ENCODE results near the gene DNAJC24. TPM values are rescaled to one million over a fixed set of nuclear protein-coding genes. Genes with fewer than 3 reads are reported as not detected.

The DNAJC24 gene
- total RNA-seq, 2 donors from 2014 or later = 23.9 to 28.6 TPM

DNA sequence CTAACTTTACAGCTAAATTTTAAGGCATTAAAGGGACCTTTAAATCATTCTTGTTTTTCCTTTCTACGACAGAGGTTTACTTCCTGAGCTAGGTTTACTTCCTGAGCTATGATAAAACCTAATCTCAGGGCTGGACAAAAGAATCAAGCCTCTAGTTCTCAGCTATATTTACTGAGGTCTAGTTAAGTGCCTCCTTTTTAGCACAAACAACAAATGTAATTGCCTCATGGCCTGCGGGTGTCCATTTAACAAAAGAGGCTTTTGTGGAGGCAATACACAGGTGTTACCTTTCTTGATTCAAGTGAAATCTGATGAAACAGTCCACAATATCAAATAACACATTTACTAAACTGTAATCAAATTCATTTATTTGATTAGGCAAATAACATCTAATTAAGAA is 72.4 kb downstream of the DNAJC24 start:
- WGBS, 2 experiments (ENCODE audit: insufficient coverage in 1 of 2, insufficient read length in 1 of 2) = 64 to 71% methylated on average over 2 of the region's 2 CpGs
- peaks cover 22% of the 10 kb centered on the region for H3K4me1 Mint-ChIP-seq

GRCh38 chr11:31443802-31444201 is 74.1 kb downstream of the DNAJC24 start:
- H3K4me3 Mint-ChIP-seq = no peak overlapping the region
- Histone ChIP-seq H3K4me1 (ENCODE audit: control insufficient read depth, insufficient read depth, low read length) (peaks cover 5% of the 10 kb centered on the region), H3K9me3 (ENCODE audit: control insufficient read depth, low read length) (no peaks in the 10 kb centered on the region), H3K27ac (ENCODE audit: low read depth, low read length) (no peak overlapping the region), H3K27me3 (ENCODE audit: control insufficient read depth, insufficient read depth, low read length, poor library complexity, severe bottlenecking) (no peaks in the 10 kb centered on the region), H3K36me3 (ENCODE audit: control insufficient read depth, insufficient read depth, low read length) (peaks cover 9% of the 10 kb centered on the region), H3K4me3 (ENCODE audit: low read length) (no peak overlapping the region), H3K9ac (ENCODE audit: extremely low read depth, low read length, poor library complexity, severe bottlenecking) (no peak overlapping the region)
- TF ChIP-seq, protein P1, sequence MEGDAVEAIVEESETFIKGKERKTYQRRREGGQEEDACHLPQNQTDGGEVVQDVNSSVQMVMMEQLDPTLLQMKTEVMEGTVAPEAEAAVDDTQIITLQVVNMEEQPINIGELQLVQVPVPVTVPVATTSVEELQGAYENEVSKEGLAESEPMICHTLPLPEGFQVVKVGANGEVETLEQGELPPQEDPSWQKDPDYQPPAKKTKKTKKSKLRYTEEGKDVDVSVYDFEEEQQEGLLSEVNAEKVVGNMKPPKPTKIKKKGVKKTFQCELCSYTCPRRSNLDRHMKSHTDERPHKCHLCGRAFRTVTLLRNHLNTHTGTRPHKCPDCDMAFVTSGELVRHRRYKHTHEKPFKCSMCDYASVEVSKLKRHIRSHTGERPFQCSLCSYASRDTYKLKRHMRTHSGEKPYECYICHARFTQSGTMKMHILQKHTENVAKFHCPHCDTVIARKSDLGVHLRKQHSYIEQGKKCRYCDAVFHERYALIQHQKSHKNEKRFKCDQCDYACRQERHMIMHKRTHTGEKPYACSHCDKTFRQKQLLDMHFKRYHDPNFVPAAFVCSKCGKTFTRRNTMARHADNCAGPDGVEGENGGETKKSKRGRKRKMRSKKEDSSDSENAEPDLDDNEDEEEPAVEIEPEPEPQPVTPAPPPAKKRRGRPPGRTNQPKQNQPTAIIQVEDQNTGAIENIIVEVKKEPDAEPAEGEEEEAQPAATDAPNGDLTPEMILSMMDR (conservative IDR thresholded peaks at IDR 0.05) = no peak
- no peaks in the 10 kb centered on the region for H3K27me3 Mint-ChIP-seq (ENCODE audit: insufficient read depth)
- 61% methylated on average over 3 of the region's 3 CpGs; no CpG with 5 or more reads in 1 of the 2 experiments for WGBS, 2 experiments (ENCODE audit: insufficient coverage in 1 of 2, insufficient read length in 1 of 2)
- peaks cover 22% of the 10 kb centered on the region for H3K4me1 Mint-ChIP-seq
- peak; percentile 41 for DNase-seq
- no peaks in the 10 kb centered on the region for H3K9me3 Mint-ChIP-seq
- peaks cover 8% of the 10 kb centered on the region for H3K36me3 Mint-ChIP-seq (ENCODE audit: low read depth)
- no peak overlapping the region for H3K27ac Mint-ChIP-seq

More for the DNA sequence above, 72.4 kb downstream of the DNAJC24 start:
- Mint-ChIP-seq H3K9me3 (no peaks in the 10 kb centered on the region), H3K27me3 (ENCODE audit: insufficient read depth) (no peaks in the 10 kb centered on the region), H3K27ac (no peak overlapping the region), H3K36me3 (ENCODE audit: low read depth) (peaks cover 4% of the 10 kb centered on the region), H3K4me3 (no peak overlapping the region)
- Histone ChIP-seq H3K27me3 (ENCODE audit: control insufficient read depth, insufficient read depth, low read length, poor library complexity, severe bottlenecking) (no peaks in the 10 kb centered on the region), H3K9ac (ENCODE audit: extremely low read depth, low read length, poor library complexity, severe bottlenecking) (no peak overlapping the region), H3K27ac (ENCODE audit: low read depth, low read length) (no peak overlapping the region), H3K9me3 (ENCODE audit: control insufficient read depth, low read length) (no peaks in the 10 kb centered on the region), H3K4me3 (ENCODE audit: low read length) (no peak overlapping the region), H3K36me3 (ENCODE audit: control insufficient read depth, insufficient read depth, low read length) (peaks cover 6% of the 10 kb centered on the region), H3K4me1 (ENCODE audit: control insufficient read depth, insufficient read depth, low read length) (peaks cover 5% of the 10 kb centered on the region)
- TF ChIP-seq, protein P1 (conservative IDR thresholded peaks at IDR 0.05) = no peak
- no peak for DNase-seq

DNA sequence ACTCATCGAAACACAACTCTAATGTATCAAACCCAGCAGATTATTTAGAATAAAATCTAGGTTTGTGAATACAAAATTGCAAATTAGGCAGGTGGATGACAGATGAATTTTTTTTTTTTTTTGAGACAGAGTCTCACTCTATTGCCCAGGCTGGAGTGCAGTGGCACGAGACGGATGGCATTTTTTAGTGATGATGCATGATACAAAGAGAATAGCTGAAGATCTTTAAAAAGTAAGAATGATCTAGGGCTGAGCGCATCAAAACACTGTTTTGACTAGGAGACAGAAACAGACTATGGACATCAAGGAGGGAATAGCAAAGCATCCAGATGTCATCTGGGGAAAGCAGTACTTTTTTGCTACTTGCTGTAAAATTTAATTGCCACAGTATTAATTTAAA is 76.0 kb downstream of the DNAJC24 start:
- H3K36me3 Mint-ChIP-seq (ENCODE audit: low read depth) = peaks cover 8% of the 10 kb centered on the region
- H3K27ac Mint-ChIP-seq = no peak overlapping the region
- no peaks in the 10 kb centered on the region for H3K27me3 Mint-ChIP-seq (ENCODE audit: insufficient read depth)
- no peak overlapping the region for H3K4me3 Mint-ChIP-seq
- H3K36me3 ChIP-seq (ENCODE audit: control insufficient read depth, insufficient read depth, low read length) = peaks cover 14% of the 10 kb centered on the region
- peaks cover 18% of the 10 kb centered on the region for H3K4me1 Mint-ChIP-seq
- H3K4me1 ChIP-seq (ENCODE audit: control insufficient read depth, insufficient read depth, low read length) = peaks cover 5% of the 10 kb centered on the region
- 92 to 97% methylated on average over 2 to 3 of the region's 4 CpGs for WGBS, 2 experiments (ENCODE audit: insufficient coverage in 1 of 2, insufficient read length in 1 of 2)
- no peak overlapping the region for H3K9ac ChIP-seq (ENCODE audit: extremely low read depth, low read length, poor library complexity, severe bottlenecking)
- no peaks in the 10 kb centered on the region for H3K9me3 ChIP-seq (ENCODE audit: control insufficient read depth, low read length)
- no peak for DNase-seq
- no peaks in the 10 kb centered on the region for H3K9me3 Mint-ChIP-seq
- no peak overlapping the region for H3K27ac ChIP-seq (ENCODE audit: low read depth, low read length)
- no peak overlapping the region for H3K4me3 ChIP-seq (ENCODE audit: low read length)
- TF ChIP-seq, protein P1 (conservative IDR thresholded peaks at IDR 0.05) = no peak
- no peaks in the 10 kb centered on the region for H3K27me3 ChIP-seq (ENCODE audit: control insufficient read depth, insufficient read depth, low read length, poor library complexity, severe bottlenecking)

Measured in endodermal cell (in vitro differentiated cells).